H9 (cell line): ENCODE measurements around the gene TMEM39A. TPM values are rescaled to one million over a fixed set of nuclear protein-coding genes. Genes with fewer than 3 reads are reported as not detected.

Source experiments
- DNase-seq: peaks from one replicate; pipeline ENCODE4 v3.0.0-alpha.2; 2017
- H2AFZ ChIP-seq: one replicate; pipeline ENCODE4 v1.6.1; 2013; ENCODE audit warnings: mild to moderate bottlenecking, low read length, control low read depth, moderate library complexity
- H2AK5ac ChIP-seq: 2 replicates; pipeline ENCODE4 v1.6.1; 2013; ENCODE audit warnings: low read length, control low read depth, mixed read lengths; ENCODE audit not compliant: insufficient read length
- H2BK120ac ChIP-seq: one replicate; pipeline ENCODE4 v1.6.1; 2013; ENCODE audit warnings: low read depth, mild to moderate bottlenecking, low read length, control low read depth, inconsistent platforms; ENCODE audit not compliant: poor library complexity, severe bottlenecking
- H2BK12ac ChIP-seq: 2 replicates; pipeline ENCODE4 v1.6.1; 2013; ENCODE audit warnings: low read length, control low read depth, mixed read lengths, low read depth; ENCODE audit not compliant: insufficient read length
- H2BK15ac ChIP-seq: 2 replicates; pipeline ENCODE4 v1.6.1; 2013; ENCODE audit warnings: low read depth, low read length, control low read depth
- H2BK20ac ChIP-seq: one replicate; pipeline ENCODE4 v1.6.1; 2013; ENCODE audit warnings: low read depth, mild to moderate bottlenecking, low read length, control low read depth, inconsistent platforms; ENCODE audit not compliant: poor library complexity, severe bottlenecking
- H2BK5ac ChIP-seq: 2 replicates; pipeline ENCODE4 v1.6.1; 2013; ENCODE audit warnings: low read length, control low read depth, mixed read lengths; ENCODE audit not compliant: insufficient read length
- H3K14ac ChIP-seq: 2 replicates; pipeline ENCODE4 v1.6.1; 2013; ENCODE audit warnings: low read length, control low read depth; ENCODE audit not compliant: insufficient read depth
- H3K18ac ChIP-seq: 2 replicates; pipeline ENCODE4 v1.6.1; 2013; ENCODE audit warnings: low read depth, mild to moderate bottlenecking, mixed read lengths, low read length, control low read depth; ENCODE audit not compliant: insufficient read length
- H3K23ac ChIP-seq: 2 replicates; pipeline ENCODE4 v1.6.1; 2013; ENCODE audit warnings: low read length, control low read depth, mixed read lengths, low read depth; ENCODE audit not compliant: insufficient read length
- H3K23me2 ChIP-seq: 2 replicates; pipeline ENCODE4 v1.6.1; 2013; ENCODE audit warnings: low read depth, mild to moderate bottlenecking, mixed read lengths, low read length, control low read depth; ENCODE audit not compliant: insufficient read length, poor library complexity, severe bottlenecking
- H3K27ac ChIP-seq: 2 replicates; pipeline ENCODE4 v1.5.1; 2013; ENCODE audit warnings: low read length, control low read depth, mixed read lengths, low read depth; ENCODE audit not compliant: insufficient read length
- H3K27me3 ChIP-seq: 2 replicates; pipeline ENCODE4 v1.6.1; 2013; ENCODE audit warnings: low read length, control low read depth, inconsistent platforms; ENCODE audit not compliant: insufficient read depth
- H3K4ac ChIP-seq: 2 replicates; pipeline ENCODE4 v1.6.1; 2013; ENCODE audit warnings: low read depth, mild to moderate bottlenecking, control low read depth, inconsistent platforms, low read length, moderate library complexity
- H3K4me1 ChIP-seq: 2 replicates; pipeline ENCODE4 v1.6.1; 2013; ENCODE audit warnings: low read length, control low read depth, inconsistent platforms; ENCODE audit not compliant: insufficient read depth
- H3K4me2 ChIP-seq: 2 replicates; pipeline ENCODE4 v1.6.1; 2013; ENCODE audit warnings: low read length, control low read depth, mixed read lengths; ENCODE audit not compliant: insufficient read length, insufficient read depth
- H3K56ac ChIP-seq: 2 replicates; pipeline ENCODE4 v1.6.1; 2013; ENCODE audit warnings: low read depth, mild to moderate bottlenecking, mixed read lengths, low read length, control low read depth; ENCODE audit not compliant: insufficient read length
- H3K79me1 ChIP-seq: 2 replicates; pipeline ENCODE4 v1.6.1; 2013; ENCODE audit warnings: low read depth, mild to moderate bottlenecking, moderate library complexity, low read length, control low read depth, inconsistent platforms; ENCODE audit not compliant: insufficient read depth, poor library complexity, severe bottlenecking
- H3K79me2 ChIP-seq: 2 replicates; pipeline ENCODE4 v1.6.1; 2013; ENCODE audit warnings: low read length, control low read depth, inconsistent platforms; ENCODE audit not compliant: insufficient read depth
- H3K9ac ChIP-seq: 2 replicates; pipeline ENCODE4 v1.6.1; 2013; ENCODE audit warnings: low read length, control low read depth, mixed read lengths; ENCODE audit not compliant: insufficient read length; ENCODE audit errors: extremely low read depth
- H3K9me3 ChIP-seq: one replicate; pipeline ENCODE4 v1.6.1; 2013; ENCODE audit warnings: low read depth, low read length, inconsistent platforms; ENCODE audit not compliant: control insufficient read depth
- H3T11ph ChIP-seq: one replicate; pipeline ENCODE4 v1.6.1; 2013; ENCODE audit warnings: mild to moderate bottlenecking, low read length, control low read depth, inconsistent platforms
- H4K20me1 ChIP-seq: one replicate; pipeline ENCODE4 v1.6.1; 2013; ENCODE audit not compliant: control insufficient read depth, insufficient read length, insufficient read depth
- H4K5ac ChIP-seq: 2 replicates; pipeline ENCODE4 v1.6.1; 2013; ENCODE audit warnings: low read depth, mild to moderate bottlenecking, mixed read lengths, low read length, control low read depth; ENCODE audit not compliant: insufficient read length
- H4K8ac ChIP-seq: replicated peaks from 2 replicates; pipeline ENCODE4 v1.6.1; 2013; ENCODE audit warnings: low read length, control low read depth, mixed read lengths, low read depth; ENCODE audit not compliant: insufficient read length
- H4K91ac ChIP-seq: 2 replicates; pipeline ENCODE4 v1.6.1; 2013; ENCODE audit warnings: low read depth, mild to moderate bottlenecking, moderate library complexity, mixed read lengths, low read length, control low read depth; ENCODE audit not compliant: insufficient read length
- H3K27ac Mint-ChIP-seq, 3 experiments: 2 replicates in 2 of 3; 3 replicates in 1 of 3; pipeline ENCODE4 v1.8.0; 2020 to 2021; ENCODE audit warnings: mixed read lengths in 3 of 3, mild to moderate bottlenecking in 1 of 3, moderate library complexity in 1 of 3
- H3K27me3 Mint-ChIP-seq: 2 replicates; pipeline ENCODE4 v1.8.0; 2021; ENCODE audit warnings: low read depth, mild to moderate bottlenecking, moderate library complexity, mixed read lengths
- H3K36me3 Mint-ChIP-seq, 3 experiments: 2 replicates in 2 of 3; 3 replicates in 1 of 3; pipeline ENCODE4 v1.8.0; 2020 to 2021; ENCODE audit warnings: low read depth in 3 of 3, mixed read lengths in 3 of 3; ENCODE audit not compliant: insufficient read depth in 1 of 3
- H3K4me1 Mint-ChIP-seq, 2 experiments: 2 replicates each; pipeline ENCODE4 v1.8.0; 2020; ENCODE audit warnings: mixed read lengths in 2 of 2
- H3K4me3 Mint-ChIP-seq, 2 experiments: 2 replicates in 1 of 2; 3 replicates in 1 of 2; pipeline ENCODE4 v1.8.0; 2020 to 2021; ENCODE audit warnings: mild to moderate bottlenecking in 2 of 2, mixed read lengths in 2 of 2, moderate library complexity in 1 of 2
- H3K9me3 Mint-ChIP-seq, 2 experiments: 2 replicates in 1 of 2; 3 replicates in 1 of 2; pipeline ENCODE4 v1.8.0; 2020; ENCODE audit warnings: mild to moderate bottlenecking in 2 of 2, mixed read lengths in 2 of 2, moderate library complexity in 1 of 2
- WGBS: extraction: QIAGEN DNeasy Blood & Tissue Kit; methylation state at CpG from one replicate; pipeline ENCODE4 v1.1.7; 2013; ENCODE audit warnings: missing lambda C conversion rate, low lambda C conversion rate, mixed read lengths; ENCODE audit not compliant: insufficient read length; ENCODE audit errors: extremely low coverage; 5-methylcytosine and 5-hydroxymethylcytosine counted together
- total RNA-seq: library from RNA; stranded (reverse); gene quantifications from 2 replicates; pipeline ENCODE4 v1.2.1, GENCODE V29; 2021
- TF ChIP-seq, protein P1 (sequence below): fragments of 200-600 bp; sonication (generic); conservative IDR thresholded peaks from 3 replicates; pipeline ENCODE4 v1.8.0; 2021; ENCODE audit warnings: antibody characterized with exemption, mild to moderate bottlenecking

Gene TMEM39A
- total RNA-seq, 1 experiment from 2014 or later = 45.0 TPM

DNA sequence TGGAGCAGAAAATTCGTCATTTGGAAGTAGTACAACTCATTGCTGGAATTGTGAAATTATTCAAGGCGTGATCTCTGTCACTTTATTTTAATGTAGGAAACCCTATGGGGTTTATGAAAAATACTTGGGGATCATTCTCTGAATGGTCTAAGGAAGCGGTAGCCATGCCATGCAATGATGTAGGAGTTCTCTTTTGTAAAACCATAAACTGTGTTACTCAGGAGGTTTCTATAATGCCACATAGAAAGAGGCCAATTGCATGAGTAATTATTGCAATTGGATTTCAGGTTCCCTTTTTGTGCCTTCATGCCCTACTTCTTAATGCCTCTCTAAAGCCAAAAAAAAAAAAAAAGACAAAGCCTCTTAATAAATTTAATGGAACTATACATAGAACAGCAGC is 29.4 kb upstream of the TMEM39A start:
- Histone ChIP-seq H2BK20ac (no peak overlapping the region), H3K79me1 (no peaks in the 10 kb centered on the region), H3K4me2 (no peak overlapping the region), H3K23ac (no peak overlapping the region), H3K4me1 (no peaks in the 10 kb centered on the region), H3K14ac (no peak overlapping the region), H2AK5ac (no peak overlapping the region), H3K79me2 (no peaks in the 10 kb centered on the region), H3K56ac (no peak overlapping the region), H3T11ph (no peak overlapping the region), H4K8ac (no peak overlapping the region), H2BK12ac (no peak overlapping the region), H4K91ac (no peak overlapping the region), H3K27me3 (no peaks in the 10 kb centered on the region), H2BK5ac (no peak overlapping the region), H2BK15ac (no peak overlapping the region), H3K9ac (no peak overlapping the region), H2AFZ (no peak overlapping the region), H4K5ac (no peak overlapping the region), H3K4ac (no peak overlapping the region), H4K20me1 (no peaks in the 10 kb centered on the region), H2BK120ac (no peak overlapping the region), H3K18ac (no peak overlapping the region), H3K23me2 (no peaks in the 10 kb centered on the region), H3K27ac (no peak overlapping the region), H3K9me3 (no peaks in the 10 kb centered on the region)
- Mint-ChIP-seq H3K4me3 (no peak overlapping the region), H3K27me3 (no peaks in the 10 kb centered on the region), H3K36me3 (peaks cover 0 to 12% (median 10%) of the 10 kb centered on the region in 3 experiments; a peak in 5 of 7 replicates), H3K27ac (no peak overlapping the region), H3K9me3 (no peaks in the 10 kb centered on the region), H3K4me1 (peaks cover 6 to 8% of the 10 kb centered on the region in 2 experiments)
- no CpG with 5 or more reads among the region's 3 CpGs for WGBS
- TF ChIP-seq, protein P1, sequence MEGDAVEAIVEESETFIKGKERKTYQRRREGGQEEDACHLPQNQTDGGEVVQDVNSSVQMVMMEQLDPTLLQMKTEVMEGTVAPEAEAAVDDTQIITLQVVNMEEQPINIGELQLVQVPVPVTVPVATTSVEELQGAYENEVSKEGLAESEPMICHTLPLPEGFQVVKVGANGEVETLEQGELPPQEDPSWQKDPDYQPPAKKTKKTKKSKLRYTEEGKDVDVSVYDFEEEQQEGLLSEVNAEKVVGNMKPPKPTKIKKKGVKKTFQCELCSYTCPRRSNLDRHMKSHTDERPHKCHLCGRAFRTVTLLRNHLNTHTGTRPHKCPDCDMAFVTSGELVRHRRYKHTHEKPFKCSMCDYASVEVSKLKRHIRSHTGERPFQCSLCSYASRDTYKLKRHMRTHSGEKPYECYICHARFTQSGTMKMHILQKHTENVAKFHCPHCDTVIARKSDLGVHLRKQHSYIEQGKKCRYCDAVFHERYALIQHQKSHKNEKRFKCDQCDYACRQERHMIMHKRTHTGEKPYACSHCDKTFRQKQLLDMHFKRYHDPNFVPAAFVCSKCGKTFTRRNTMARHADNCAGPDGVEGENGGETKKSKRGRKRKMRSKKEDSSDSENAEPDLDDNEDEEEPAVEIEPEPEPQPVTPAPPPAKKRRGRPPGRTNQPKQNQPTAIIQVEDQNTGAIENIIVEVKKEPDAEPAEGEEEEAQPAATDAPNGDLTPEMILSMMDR = no peak
- DNase-seq = no peak
